ENCODE measurements around the gene PSMD8.

DNA sequence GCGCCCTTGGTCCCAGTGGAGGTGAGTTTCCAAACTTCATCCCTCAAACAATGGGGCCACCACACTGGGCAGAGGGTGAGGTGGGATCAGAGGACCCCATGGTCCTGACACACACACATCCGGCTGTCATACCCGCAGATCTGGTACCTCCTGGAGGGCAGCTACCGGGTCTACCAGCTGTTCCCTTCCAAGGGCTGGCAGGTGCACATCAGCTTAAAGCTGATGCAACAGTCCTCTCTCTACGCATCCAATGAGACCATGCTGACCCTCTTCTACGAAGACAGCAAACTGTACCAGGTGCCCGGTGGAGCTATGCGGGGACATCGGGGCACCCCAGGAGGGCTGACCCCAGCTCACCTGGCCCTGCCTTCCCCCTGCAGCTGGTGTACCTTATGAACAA lies 14.0 kb upstream of the PSMD8 start:
- TF ChIP-seq CTCF (IDR thresholded peaks at IDR 0.05): no peak
- TF ChIP-seq ZFX (IDR thresholded peaks at IDR 0.05; ENCODE audit: borderline replicate concordance): no peak

All from 22Rv1 (cell line).